Esophagus squamous epithelium (tissue), 4 donors: ENCODE results near the gene ARMC9. TPM values are rescaled to one million over a fixed set of nuclear protein-coding genes. Genes with fewer than 3 reads are reported as not detected.

Source experiments
- small RNA-seq, 4 donors: library from RNA; depleted of rRNA; stranded (forward); fragments of <200 nt; gene quantifications; one replicate each; pipeline ENCODE3, GENCODE V24; 2016
- total RNA-seq, 4 donors: library from RNA; depleted of rRNA; stranded (reverse); fragments of >200 nt; gene quantifications; one replicate each; pipeline ENCODE4 v1.1.0, GENCODE V29; 2016

ARMC9 gene
- total RNA-seq, 4 donors from 2014 or later: 2.1 to 13.9 (median 3.9) TPM

Small RNAs within 50 kb of the gene (small RNA-seq; reads per million reads assigned to genes)
- gene AC018738.1 (0 reads per million in 4 donors), gene MIR4777 (0 reads per million in 4 donors)

Other genes starting within 250 kb of the ARMC9 start
- gene SPATA3, start 202.5 kb upstream of the ARMC9 start, total RNA-seq: not detected
- gene C2orf72, start 161.1 kb upstream of the ARMC9 start, total RNA-seq: 1 to 10 TPM in 2 of 4 donors, under 1 TPM in 1, not detected in 1; 0.21 to 1.6 (median 1.1) TPM
- gene PSMD1, start 141.8 kb upstream of the ARMC9 start, total RNA-seq: 100 to 1,000 TPM in 1 of 4 donors, 10 to 100 TPM in 3; 51.5 to 116 (median 67.9) TPM
- under 1 TPM in 2 of 4 donors, not detected in 2; 0.22 to 0.76 TPM for gene HTR2B, start 73.6 kb upstream of the ARMC9 start, total RNA-seq
- 1 to 10 TPM; 2.1 to 8.1 (median 5.2) TPM for gene B3GNT7, start 197.1 kb downstream of the ARMC9 start, total RNA-seq